Mucosa of descending colon (tissue), 3 donors: ENCODE results near the gene ARIH2. TPM values are rescaled to one million over a fixed set of nuclear protein-coding genes. Genes with fewer than 3 reads are reported as not detected.

Experiments
- ATAC-seq: fragments of 200-7000 bp; cut with Tn5 transposase; one replicate; pipeline ENCODE4 v1.9.1; 2020; ENCODE audit warnings: mild to moderate bottlenecking, moderate library complexity
- DNase-seq, 3 donors: peaks; one replicate each; pipeline ENCODE4 v3.0.0-alpha.2; 2020
- H3K36me3 ChIP-seq: fragments of 200-600 bp; one replicate; pipeline ENCODE4 v1.8.0; 2021; ENCODE audit warnings: low read depth, mild to moderate bottlenecking
- H3K4me1 ChIP-seq: fragments of 200-600 bp; one replicate; pipeline ENCODE4 v1.8.0; 2021; ENCODE audit warnings: low read depth, mild to moderate bottlenecking
- H3K4me3 ChIP-seq: fragments of 200-600 bp; one replicate; pipeline ENCODE4 v1.8.0; 2021; ENCODE audit warnings: mild to moderate bottlenecking
- H3K9me3 ChIP-seq: fragments of 200-600 bp; one replicate; pipeline ENCODE4 v1.8.0; 2021; ENCODE audit warnings: mild to moderate bottlenecking
- CTCF ChIP-seq: fragments of 200-600 bp; IDR thresholded peaks from one replicate; pipeline ENCODE4 v1.8.0; 2022; ENCODE audit warnings: antibody characterized with exemption, mild to moderate bottlenecking
- intact Hi-C, 2 donors: fragments of 100-400 bp; cut with DNase I in 1 of 2; cut with micrococcal nuclease in 1 of 2; formaldehyde crosslinking; loops; one replicate each; pipeline versions ENCODE4 v1.11.0 to v1.11.1; 2022; cut with DNase I, micrococcal nuclease
- long read RNA-seq, 2 donors: library from polyadenylated mRNA; unstranded; transcript quantifications; one replicate each; pipeline ENCODE4 v2.0.0, GENCODE V29; 2019 to 2021
- total RNA-seq, 3 donors: library from RNA; stranded (reverse); fragmentation: NEBNext Ultra II Directional in 2 of 3; extraction: Animal tissue kit (Norgen Biotek cat#: 25700) in 2 of 3; gene quantifications; one replicate each; pipeline versions ENCODE4 v1.2.1 to v1.2.4, GENCODE V29; 2021 to 2023
- donor health status: DM: no; HTN: no; CAD: no; lungs with moderate emphysema.
- donor health status: DM: no; HTN: no; CAD: no.
- donor health status: DM: no; HTN: yes; CAD: no.

The ARIH2 gene
- 100 to 1,000 TPM in 1 of 3 donors, 10 to 100 TPM in 2; 73.3 to 109 (median 82.1) TPM for total RNA-seq
- long read RNA-seq, donor 1, full-length matches to known transcripts = 44 of 113 reads
- long read RNA-seq, donor 1, partial matches to known transcripts = 13 of 113 reads
- long read RNA-seq, donor 1, other reads (novel, unspliced or antisense) = 56 of 113 reads
- long read RNA-seq, donor 2, full-length matches to known transcripts = 16 of 40 reads
- long read RNA-seq, donor 2, partial matches to known transcripts = 8 of 40 reads
- long read RNA-seq, donor 2, other reads (novel, unspliced or antisense) = 16 of 40 reads

GRCh38 chr3:48918388-48919214, at the start of gene ARIH2:
Gene ARIH2 (plus strand): TSS chr3:48918842. CDS start chr3:48927559, 8,717 bp downstream.
- Histone ChIP-seq H3K4me3 (peak within 1 kb of the TSS; percentile 82), H3K36me3 (no peaks in the 10 kb centered on the region), H3K9me3 (no peaks in the 10 kb centered on the region), H3K4me1 (peaks cover 17% of the 10 kb centered on the region)
- no peak for TF ChIP-seq CTCF
- intact Hi-C loops = no loop called here
- ATAC-seq (peak; percentile 96), DNase-seq (peak; percentile 93 to 96 (median 94))

GRCh38 chr3:48877671-48878070, 41.0 kb upstream of the ARIH2 start:
- Histone ChIP-seq H3K4me1 (no peaks in the 10 kb centered on the region), H3K36me3 (no peaks in the 10 kb centered on the region), H3K9me3 (no peaks in the 10 kb centered on the region), H3K4me3 (no peak overlapping the region)
- no peak for TF ChIP-seq CTCF
- intact Hi-C loops = no loop called here
- ATAC-seq = no peak
- no peak for DNase-seq

GRCh38 chr3:48879307-48879993, 39.2 kb upstream of the ARIH2 start:
- DNase-seq = no peak
- TF ChIP-seq CTCF = no peak
- Histone ChIP-seq H3K4me1 (no peaks in the 10 kb centered on the region), H3K4me3 (no peak overlapping the region), H3K9me3 (no peaks in the 10 kb centered on the region), H3K36me3 (no peaks in the 10 kb centered on the region)
- ATAC-seq = no peak
- intact Hi-C loops = no loop called here

- H3K9me3 ChIP-seq = no peaks in the 10 kb centered on the region
- H3K36me3 ChIP-seq = no peaks in the 10 kb centered on the region
- intact Hi-C loops = no loop called here
- ATAC-seq (no peak), DNase-seq (no peak)
- no peak for TF ChIP-seq CTCF
- H3K4me1 ChIP-seq = no peaks in the 10 kb centered on the region
- no peak overlapping the region for H3K4me3 ChIP-seq
Measured at GRCh38 chr3:48879994-48880377, 38.7 kb upstream of the ARIH2 start.

GRCh38 chr3:48881006-48881405, 37.6 kb upstream of the ARIH2 start:
- no peaks in the 10 kb centered on the region for H3K36me3 ChIP-seq
- H3K4me3 ChIP-seq = no peak overlapping the region

More at GRCh38 chr3:48881006-48881405, 37.6 kb upstream of the ARIH2 start:
- no peak for DNase-seq
- no peak for ATAC-seq
- no peak for TF ChIP-seq CTCF
- no peaks in the 10 kb centered on the region for H3K9me3 ChIP-seq
- H3K4me1 ChIP-seq = no peaks in the 10 kb centered on the region
- intact Hi-C loops = no loop called here
